H9 (cell line): ENCODE data around the gene TTC33. TPM values are rescaled to one million over a fixed set of nuclear protein-coding genes. Genes with fewer than 3 reads are reported as not detected.

Source experiments
- DNase-seq: peaks from one replicate; pipeline ENCODE4 v3.0.0-alpha.2; 2017
- H2AFZ ChIP-seq: one replicate; pipeline ENCODE4 v1.6.1; 2013; ENCODE audit warnings: mild to moderate bottlenecking, low read length, control low read depth, moderate library complexity
- H2AK5ac ChIP-seq: 2 replicates; pipeline ENCODE4 v1.6.1; 2013; ENCODE audit warnings: low read length, control low read depth, mixed read lengths; ENCODE audit not compliant: insufficient read length
- H2BK120ac ChIP-seq: one replicate; pipeline ENCODE4 v1.6.1; 2013; ENCODE audit warnings: low read depth, mild to moderate bottlenecking, low read length, control low read depth, inconsistent platforms; ENCODE audit not compliant: poor library complexity, severe bottlenecking
- H2BK12ac ChIP-seq: 2 replicates; pipeline ENCODE4 v1.6.1; 2013; ENCODE audit warnings: low read length, control low read depth, mixed read lengths, low read depth; ENCODE audit not compliant: insufficient read length
- H2BK15ac ChIP-seq: 2 replicates; pipeline ENCODE4 v1.6.1; 2013; ENCODE audit warnings: low read depth, low read length, control low read depth
- H2BK20ac ChIP-seq: one replicate; pipeline ENCODE4 v1.6.1; 2013; ENCODE audit warnings: low read depth, mild to moderate bottlenecking, low read length, control low read depth, inconsistent platforms; ENCODE audit not compliant: poor library complexity, severe bottlenecking
- H2BK5ac ChIP-seq: 2 replicates; pipeline ENCODE4 v1.6.1; 2013; ENCODE audit warnings: low read length, control low read depth, mixed read lengths; ENCODE audit not compliant: insufficient read length
- H3K14ac ChIP-seq: 2 replicates; pipeline ENCODE4 v1.6.1; 2013; ENCODE audit warnings: low read length, control low read depth; ENCODE audit not compliant: insufficient read depth
- H3K18ac ChIP-seq: 2 replicates; pipeline ENCODE4 v1.6.1; 2013; ENCODE audit warnings: low read depth, mild to moderate bottlenecking, mixed read lengths, low read length, control low read depth; ENCODE audit not compliant: insufficient read length
- H3K23ac ChIP-seq: 2 replicates; pipeline ENCODE4 v1.6.1; 2013; ENCODE audit warnings: low read length, control low read depth, mixed read lengths, low read depth; ENCODE audit not compliant: insufficient read length
- H3K23me2 ChIP-seq: 2 replicates; pipeline ENCODE4 v1.6.1; 2013; ENCODE audit warnings: low read depth, mild to moderate bottlenecking, mixed read lengths, low read length, control low read depth; ENCODE audit not compliant: insufficient read length, poor library complexity, severe bottlenecking
- H3K27ac ChIP-seq: 2 replicates; pipeline ENCODE4 v1.5.1; 2013; ENCODE audit warnings: low read length, control low read depth, mixed read lengths, low read depth; ENCODE audit not compliant: insufficient read length
- H3K27me3 ChIP-seq: 2 replicates; pipeline ENCODE4 v1.6.1; 2013; ENCODE audit warnings: low read length, control low read depth, inconsistent platforms; ENCODE audit not compliant: insufficient read depth
- H3K4ac ChIP-seq: 2 replicates; pipeline ENCODE4 v1.6.1; 2013; ENCODE audit warnings: low read depth, mild to moderate bottlenecking, control low read depth, inconsistent platforms, low read length, moderate library complexity
- H3K4me1 ChIP-seq: 2 replicates; pipeline ENCODE4 v1.6.1; 2013; ENCODE audit warnings: low read length, control low read depth, inconsistent platforms; ENCODE audit not compliant: insufficient read depth
- H3K4me2 ChIP-seq: 2 replicates; pipeline ENCODE4 v1.6.1; 2013; ENCODE audit warnings: low read length, control low read depth, mixed read lengths; ENCODE audit not compliant: insufficient read length, insufficient read depth
- H3K56ac ChIP-seq: 2 replicates; pipeline ENCODE4 v1.6.1; 2013; ENCODE audit warnings: low read depth, mild to moderate bottlenecking, mixed read lengths, low read length, control low read depth; ENCODE audit not compliant: insufficient read length
- H3K79me1 ChIP-seq: 2 replicates; pipeline ENCODE4 v1.6.1; 2013; ENCODE audit warnings: low read depth, mild to moderate bottlenecking, moderate library complexity, low read length, control low read depth, inconsistent platforms; ENCODE audit not compliant: insufficient read depth, poor library complexity, severe bottlenecking
- H3K79me2 ChIP-seq: 2 replicates; pipeline ENCODE4 v1.6.1; 2013; ENCODE audit warnings: low read length, control low read depth, inconsistent platforms; ENCODE audit not compliant: insufficient read depth
- H3K9ac ChIP-seq: 2 replicates; pipeline ENCODE4 v1.6.1; 2013; ENCODE audit warnings: low read length, control low read depth, mixed read lengths; ENCODE audit not compliant: insufficient read length; ENCODE audit errors: extremely low read depth
- H3K9me3 ChIP-seq: one replicate; pipeline ENCODE4 v1.6.1; 2013; ENCODE audit warnings: low read depth, low read length, inconsistent platforms; ENCODE audit not compliant: control insufficient read depth
- H3T11ph ChIP-seq: one replicate; pipeline ENCODE4 v1.6.1; 2013; ENCODE audit warnings: mild to moderate bottlenecking, low read length, control low read depth, inconsistent platforms
- H4K20me1 ChIP-seq: one replicate; pipeline ENCODE4 v1.6.1; 2013; ENCODE audit not compliant: control insufficient read depth, insufficient read length, insufficient read depth
- H4K5ac ChIP-seq: 2 replicates; pipeline ENCODE4 v1.6.1; 2013; ENCODE audit warnings: low read depth, mild to moderate bottlenecking, mixed read lengths, low read length, control low read depth; ENCODE audit not compliant: insufficient read length
- H4K8ac ChIP-seq: replicated peaks from 2 replicates; pipeline ENCODE4 v1.6.1; 2013; ENCODE audit warnings: low read length, control low read depth, mixed read lengths, low read depth; ENCODE audit not compliant: insufficient read length
- H4K91ac ChIP-seq: 2 replicates; pipeline ENCODE4 v1.6.1; 2013; ENCODE audit warnings: low read depth, mild to moderate bottlenecking, moderate library complexity, mixed read lengths, low read length, control low read depth; ENCODE audit not compliant: insufficient read length
- H3K27ac Mint-ChIP-seq, 3 experiments: 2 replicates in 2 of 3; 3 replicates in 1 of 3; pipeline ENCODE4 v1.8.0; 2020 to 2021; ENCODE audit warnings: mixed read lengths in 3 of 3, mild to moderate bottlenecking in 1 of 3, moderate library complexity in 1 of 3
- H3K27me3 Mint-ChIP-seq: 2 replicates; pipeline ENCODE4 v1.8.0; 2021; ENCODE audit warnings: low read depth, mild to moderate bottlenecking, moderate library complexity, mixed read lengths
- H3K36me3 Mint-ChIP-seq, 3 experiments: 2 replicates in 2 of 3; 3 replicates in 1 of 3; pipeline ENCODE4 v1.8.0; 2020 to 2021; ENCODE audit warnings: low read depth in 3 of 3, mixed read lengths in 3 of 3; ENCODE audit not compliant: insufficient read depth in 1 of 3
- H3K4me1 Mint-ChIP-seq, 2 experiments: 2 replicates each; pipeline ENCODE4 v1.8.0; 2020; ENCODE audit warnings: mixed read lengths in 2 of 2
- H3K4me3 Mint-ChIP-seq, 2 experiments: 2 replicates in 1 of 2; 3 replicates in 1 of 2; pipeline ENCODE4 v1.8.0; 2020 to 2021; ENCODE audit warnings: mild to moderate bottlenecking in 2 of 2, mixed read lengths in 2 of 2, moderate library complexity in 1 of 2
- H3K9me3 Mint-ChIP-seq, 2 experiments: 2 replicates in 1 of 2; 3 replicates in 1 of 2; pipeline ENCODE4 v1.8.0; 2020; ENCODE audit warnings: mild to moderate bottlenecking in 2 of 2, mixed read lengths in 2 of 2, moderate library complexity in 1 of 2
- CTCF ChIP-seq: fragments of 200-600 bp; sonication (generic); conservative IDR thresholded peaks from 3 replicates; pipeline ENCODE4 v1.8.0; 2021; ENCODE audit warnings: antibody characterized with exemption, mild to moderate bottlenecking
- WGBS: extraction: QIAGEN DNeasy Blood & Tissue Kit; methylation state at CpG from one replicate; pipeline ENCODE4 v1.1.7; 2013; ENCODE audit warnings: missing lambda C conversion rate, low lambda C conversion rate, mixed read lengths; ENCODE audit not compliant: insufficient read length; ENCODE audit errors: extremely low coverage; 5-methylcytosine and 5-hydroxymethylcytosine counted together
- total RNA-seq: library from RNA; stranded (reverse); gene quantifications from 2 replicates; pipeline ENCODE4 v1.2.1, GENCODE V29; 2021

The TTC33 gene
- total RNA-seq, 1 experiment from 2014 or later, result 7.3 TPM

GRCh38 chr5:40754381-40755092, 1.2 kb downstream of the TTC33 start:
- H3K23me2 ChIP-seq, result no peaks in the 10 kb centered on the region
- H4K5ac ChIP-seq, result no peak overlapping the region
- H3K18ac ChIP-seq, result no peak overlapping the region
- no CpG with 5 or more reads among the region's 6 CpGs for WGBS
- Mint-ChIP-seq H3K9me3 (no peaks in the 10 kb centered on the region; a peak in 1 of 5 replicates), H3K4me3 (no peak overlapping the region), H3K36me3 (peaks cover 0 to 8% (median 5%) of the 10 kb centered on the region in 3 experiments; a peak in 3 of 7 replicates), H3K4me1 (no peaks in the 10 kb centered on the region), H3K27ac (no peak overlapping the region), H3K27me3 (no peaks in the 10 kb centered on the region)
- peak overlapping the region; percentile 93 for H3K4me2 ChIP-seq
- H2BK5ac ChIP-seq, result no peak overlapping the region
- H3K79me1 ChIP-seq, result no peaks in the 10 kb centered on the region
- no peak overlapping the region for H2BK120ac ChIP-seq
- no peak overlapping the region for H2BK20ac ChIP-seq
- H3K4me1 ChIP-seq, result no peaks in the 10 kb centered on the region
- H3K14ac ChIP-seq, result no peak overlapping the region
- no peak overlapping the region for H2AK5ac ChIP-seq
- no peak overlapping the region for H4K8ac ChIP-seq
- H2BK12ac ChIP-seq, result no peak overlapping the region
- H3K9ac ChIP-seq, result peak overlapping the region; percentile 4
- H3K56ac ChIP-seq, result no peak overlapping the region
- H2BK15ac ChIP-seq, result no peak overlapping the region
- H3K27me3 ChIP-seq, result no peaks in the 10 kb centered on the region
- no peak for DNase-seq
- no peak overlapping the region for H3K4ac ChIP-seq
- no peak overlapping the region for H3K23ac ChIP-seq
- H4K20me1 ChIP-seq, result no peaks in the 10 kb centered on the region
- H3K9me3 ChIP-seq, result no peaks in the 10 kb centered on the region
- no peak for TF ChIP-seq CTCF
- no peak overlapping the region for H3T11ph ChIP-seq
- no peak overlapping the region for H4K91ac ChIP-seq
- H2AFZ ChIP-seq, result no peak overlapping the region
- no peaks in the 10 kb centered on the region; the same call in 1 of the 2 replicates for H3K79me2 ChIP-seq
- no peak overlapping the region for H3K27ac ChIP-seq
